KOPT-K1 (cell line): ENCODE results near the gene COL24A1.

ENCODE experiments used
- H3K27ac ChIP-seq: fragments of 200-600 bp; sonication (generic); 2 replicates; pipeline ENCODE4 v1.5.1; 2016; ENCODE audit warnings: antibody characterized with exemption, mild to moderate bottlenecking, low read depth, low read length; ENCODE audit not compliant: poor library complexity, severe bottlenecking
- H3K36me3 ChIP-seq: fragments of 200-600 bp; sonication (generic); 2 replicates; pipeline ENCODE4 v1.5.1; 2017; ENCODE audit warnings: antibody characterized with exemption, mild to moderate bottlenecking, low read length, moderate library complexity; ENCODE audit not compliant: insufficient read depth
- H3K9me3 ChIP-seq: fragments of 200-600 bp; sonication (generic); 2 replicates; pipeline ENCODE4 v1.5.1; 2017; ENCODE audit warnings: antibody characterized with exemption, low read length, mild to moderate bottlenecking; ENCODE audit not compliant: insufficient read depth, poor library complexity, severe bottlenecking

Gene COL24A1

GRCh38 chr1:85708829-85709227 is 447.7 kb downstream of the COL24A1 start:
- Histone ChIP-seq H3K36me3 (peaks cover 20% of the 10 kb centered on the region), H3K27ac (peak overlapping the region; percentile 68), H3K9me3 (peaks cover 6% of the 10 kb centered on the region)

- H3K27ac ChIP-seq: peak within 1 kb of the TSS; percentile 68
- no peaks in the 10 kb centered on the region for H3K9me3 ChIP-seq
- H3K36me3 ChIP-seq: peaks cover 26% of the 10 kb centered on the region
These were observed 448.4 kb downstream of the COL24A1 start, which contains the start of gene ZNHIT6 for GRCh38 chr1:85707990-85708828. ZNHIT6 (minus strand) TSS chr1:85708433; CDS start chr1:85708284, 149 bp downstream.

- Histone ChIP-seq H3K9me3 (no peaks in the 10 kb centered on the region), H3K36me3 (peaks cover 33% of the 10 kb centered on the region), H3K27ac (peak overlapping the region; percentile 68)
These were observed 449.1 kb downstream of the COL24A1 start for GRCh38 chr1:85707267-85707989.

- Histone ChIP-seq H3K27ac (no peak overlapping the region), H3K9me3 (no peaks in the 10 kb centered on the region), H3K36me3 (peaks cover 48% of the 10 kb centered on the region)
These were observed 450.6 kb downstream of the COL24A1 start for GRCh38 chr1:85705940-85706339.

- Histone ChIP-seq H3K9me3 (no peaks in the 10 kb centered on the region), H3K27ac (no peak overlapping the region), H3K36me3 (peaks cover 83% of the 10 kb centered on the region)
These were observed 456.1 kb downstream of the COL24A1 start for GRCh38 chr1:85700422-85700821.

- H3K9me3 ChIP-seq: no peaks in the 10 kb centered on the region
- peaks cover 78% of the 10 kb centered on the region for H3K36me3 ChIP-seq
- H3K27ac ChIP-seq: no peak overlapping the region
These were observed 458.7 kb downstream of the COL24A1 start for GRCh38 chr1:85697895-85698294.

GRCh38 chr1:85692730-85693314 is 463.8 kb downstream of the COL24A1 start:
- H3K36me3 ChIP-seq: peaks cover 71% of the 10 kb centered on the region
- H3K9me3 ChIP-seq: no peaks in the 10 kb centered on the region
- no peak overlapping the region for H3K27ac ChIP-seq

- H3K36me3 ChIP-seq: peaks cover 81% of the 10 kb centered on the region
- no peak overlapping the region for H3K27ac ChIP-seq
- no peaks in the 10 kb centered on the region for H3K9me3 ChIP-seq
These were observed 466.7 kb downstream of the COL24A1 start for GRCh38 chr1:85689775-85690404.

GRCh38 chr1:85683292-85684025 is 473.1 kb downstream of the COL24A1 start:
- peaks cover 60% of the 10 kb centered on the region for H3K36me3 ChIP-seq
- no peak overlapping the region for H3K27ac ChIP-seq
- H3K9me3 ChIP-seq: no peaks in the 10 kb centered on the region

- Histone ChIP-seq H3K36me3 (peaks cover 64% of the 10 kb centered on the region), H3K9me3 (no peaks in the 10 kb centered on the region), H3K27ac (no peak overlapping the region)
These were observed 475.5 kb downstream of the COL24A1 start for GRCh38 chr1:85681087-85681486.
